A549 (cell line): ENCODE data around the gene MED14.
A peak's percentile ranks its signal among the peaks of the same experiment; 100 is the strongest.

Experiments used
- CHD2 ChIP-seq: fragments of 150-350 bp; IDR thresholded peaks from 2 replicates; pipeline ENCODE4 v1.6.1; 2014; ENCODE audit warnings: low read length; ENCODE audit not compliant: partially characterized antibody
- CTCF ChIP-seq: fragments of >200 bp; sonication (Bioruptor Twin); formaldehyde crosslinking; IDR thresholded peaks from 3 replicates; pipeline ENCODE4 v1.5.1; 2016
- EP300 ChIP-seq, 2 experiments: fragments of >200 bp; sonication (Bioruptor Twin); formaldehyde crosslinking; IDR thresholded peaks; 2 replicates in 1 of 2; 3 replicates in 1 of 2; pipeline ENCODE4 v1.6.1; 2016 to 2017
- JUN ChIP-seq, 2 experiments: fragments of >200 bp; sonication (Bioruptor Twin); formaldehyde crosslinking; IDR thresholded peaks; 2 replicates in 1 of 2; 3 replicates in 1 of 2; pipeline ENCODE4 v1.6.1; 2016 to 2017
- NFE2L2 ChIP-seq: fragments of 150-350 bp; conservative IDR thresholded peaks from 2 replicates; pipeline ENCODE4 v1.6.1; 2014; ENCODE audit warnings: low read length
- POLR2A ChIP-seq: IDR thresholded peaks from 2 replicates; pipeline ENCODE4 v1.6.1; 2012; ENCODE audit warnings: mild to moderate bottlenecking, low read length
- POLR2AphosphoS2 ChIP-seq: conservative IDR thresholded peaks from 2 replicates; pipeline ENCODE4 v1.6.1; 2012; ENCODE audit warnings: low read length, improper control_type of control experiment, inconsistent platforms
- RAD21 ChIP-seq, 2 experiments: fragments of >200 bp in 1 of 2; sonication (Bioruptor Twin) in 1 of 2; formaldehyde crosslinking in 1 of 2; IDR thresholded peaks in 1 of 2; conservative IDR thresholded peaks in 1 of 2; 2 replicates in 1 of 2; 3 replicates in 1 of 2; pipeline ENCODE4 v1.6.1; 2012 to 2018; ENCODE audit warnings: inconsistent platforms in 1 of 2
- USF2 ChIP-seq: fragments of 450-650 bp; IDR thresholded peaks from 2 replicates; pipeline ENCODE4 v1.6.1; 2014; ENCODE audit warnings: antibody characterized with exemption
- ZC3H11A ChIP-seq: fragments of 450-650 bp; IDR thresholded peaks from 2 replicates; pipeline ENCODE4 v1.6.1; 2014; ENCODE audit warnings: antibody characterized with exemption, mild to moderate bottlenecking
- TF ChIP-seq, protein P1 (sequence below): IDR thresholded peaks from 2 replicates; pipeline ENCODE4 v1.6.1; 2012
- TF ChIP-seq, protein P2 (sequence below): fragments of >200 bp; sonication (Bioruptor Twin); formaldehyde crosslinking; IDR thresholded peaks from 2 replicates; pipeline ENCODE4 v1.6.1; 2016
- TF ChIP-seq, protein P3 (sequence below): IDR thresholded peaks from 2 replicates; pipeline ENCODE4 v1.6.1; 2012; ENCODE audit warnings: low read depth, borderline replicate concordance

DNA sequence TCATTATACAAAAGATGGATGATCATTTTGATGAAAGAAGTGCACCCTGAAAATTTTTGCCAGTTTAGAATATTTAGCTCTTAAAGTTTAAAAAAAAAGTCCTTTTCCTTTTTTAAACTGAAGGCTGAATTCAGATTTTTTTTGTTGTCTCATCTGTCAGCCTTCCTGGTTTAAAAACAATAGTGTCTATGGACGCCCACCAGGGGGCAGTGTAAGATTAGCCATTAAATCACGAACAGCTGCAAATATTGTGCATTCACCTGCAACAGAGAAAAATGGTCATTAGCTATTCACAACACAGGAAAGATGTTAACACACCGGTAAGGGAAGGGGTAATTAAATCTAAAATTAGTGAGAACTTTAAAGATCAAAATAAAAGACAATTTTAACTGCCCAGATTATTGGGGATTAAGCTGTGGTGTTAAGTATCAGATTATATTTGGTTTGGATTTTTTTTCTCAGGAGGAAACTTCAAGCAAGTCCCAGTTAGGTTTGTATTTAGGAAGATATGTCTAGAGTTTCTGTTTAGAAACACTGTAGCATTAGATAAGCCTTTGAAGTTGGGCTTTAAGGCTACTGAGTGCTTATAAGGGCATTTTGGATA is 83.6 kb downstream of the MED14 start:
- TF ChIP-seq POLR2A (no peak), CTCF (peak; percentile 82), ZC3H11A (no peak), EP300 (IDR thresholded peaks at IDR 0.05) (no peak), JUN (IDR thresholded peaks at IDR 0.05) (no peak), POLR2AphosphoS2 (no peak), USF2 (no peak), NFE2L2 (no peak), CHD2 (no peak), RAD21 (conservative IDR thresholded peaks at IDR 0.05 in 1 of 2, IDR thresholded peaks at IDR 0.05 in 1 of 2) (peak; percentile 77 to 80)
- TF ChIP-seq, protein P1, sequence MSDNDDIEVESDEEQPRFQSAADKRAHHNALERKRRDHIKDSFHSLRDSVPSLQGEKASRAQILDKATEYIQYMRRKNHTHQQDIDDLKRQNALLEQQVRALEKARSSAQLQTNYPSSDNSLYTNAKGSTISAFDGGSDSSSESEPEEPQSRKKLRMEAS: no peak
- TF ChIP-seq, protein P2, sequence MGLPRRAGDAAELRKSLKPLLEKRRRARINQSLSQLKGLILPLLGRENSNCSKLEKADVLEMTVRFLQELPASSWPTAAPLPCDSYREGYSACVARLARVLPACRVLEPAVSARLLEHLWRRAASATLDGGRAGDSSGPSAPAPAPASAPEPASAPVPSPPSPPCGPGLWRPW: no peak
- TF ChIP-seq, protein P3, sequence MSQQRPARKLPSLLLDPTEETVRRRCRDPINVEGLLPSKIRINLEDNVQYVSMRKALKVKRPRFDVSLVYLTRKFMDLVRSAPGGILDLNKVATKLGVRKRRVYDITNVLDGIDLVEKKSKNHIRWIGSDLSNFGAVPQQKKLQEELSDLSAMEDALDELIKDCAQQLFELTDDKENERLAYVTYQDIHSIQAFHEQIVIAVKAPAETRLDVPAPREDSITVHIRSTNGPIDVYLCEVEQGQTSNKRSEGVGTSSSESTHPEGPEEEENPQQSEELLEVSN: no peak
